ENCODE measurements around the gene NUP35. TPM values are rescaled to one million over a fixed set of nuclear protein-coding genes. Genes with fewer than 3 reads are reported as not detected.

Gene NUP35
- 27.7 and 29.5 TPM in 2 replicates for total RNA-seq (2014; rRNA removed; shearing (Covaris generic))

GRCh38 chr2:183124222-183124956, at the start of gene NUP35:
Gene NUP35, plus strand, starts transcription at chr2:183124443. Its CDS starts 15 bp downstream, at chr2:183124458.
- peak; percentile 87 for DNase-seq (ENCODE audit: low read depth)

- DNase-seq (ENCODE audit: low read depth): no peak
These were observed 46.1 kb upstream of the NUP35 start for GRCh38 chr2:183078163-183078463.

- peak; percentile 93 for DNase-seq (ENCODE audit: low read depth)
These were observed 45.6 kb upstream of the NUP35 start, which contains the start of gene DUSP19 for GRCh38 chr2:183078464-183079138. Gene DUSP19, plus strand, starts transcription at chr2:183078747. Its CDS starts 187 bp downstream, at chr2:183078934.

GRCh38 chr2:183079139-183079775, 45.0 kb upstream of the NUP35 start:
- DNase-seq (ENCODE audit: low read depth): no peak

- DNase-seq (ENCODE audit: low read depth): no peak
These were observed 42.3 kb upstream of the NUP35 start for GRCh38 chr2:183081911-183082310.

GRCh38 chr2:183088061-183088460, 36.2 kb upstream of the NUP35 start:
- no peak for DNase-seq (ENCODE audit: low read depth)

GRCh38 chr2:183089192-183089851, 34.9 kb upstream of the NUP35 start:
- DNase-seq (ENCODE audit: low read depth): no peak

GRCh38 chr2:183091318-183091953, 32.8 kb upstream of the NUP35 start:
- no peak for DNase-seq (ENCODE audit: low read depth)

- no peak for DNase-seq (ENCODE audit: low read depth)
These were observed 32.3 kb upstream of the NUP35 start for GRCh38 chr2:183091954-183092345.

GRCh38 chr2:183093857-183094657, 30.2 kb upstream of the NUP35 start:
- DNase-seq (ENCODE audit: low read depth): peak; percentile 28

- DNase-seq (ENCODE audit: low read depth): peak; percentile 88
These were observed 18.7 kb upstream of the NUP35 start for GRCh38 chr2:183105402-183106134.

GRCh38 chr2:183112577-183112976, 11.7 kb upstream of the NUP35 start:
- DNase-seq (ENCODE audit: low read depth): peak; percentile 26

- no peak for DNase-seq (ENCODE audit: low read depth)
These were observed 10.6 kb upstream of the NUP35 start for GRCh38 chr2:183113630-183114029.

GRCh38 chr2:183117226-183117625, 7.0 kb upstream of the NUP35 start:
- peak; percentile 7 for DNase-seq (ENCODE audit: low read depth)

GRCh38 chr2:183123117-183123958, 905 bp upstream of the NUP35 start:
- no peak for DNase-seq (ENCODE audit: low read depth)

- DNase-seq (ENCODE audit: low read depth): no peak
These were observed 353 bp upstream of the NUP35 start for GRCh38 chr2:183123959-183124221.

GRCh38 chr2:183124957-183125255, 663 bp downstream of the NUP35 start:
- DNase-seq (ENCODE audit: low read depth): no peak

GRCh38 chr2:183125659-183126341, 1.6 kb downstream of the NUP35 start:
- peak; percentile 5 for DNase-seq (ENCODE audit: low read depth)

GRCh38 chr2:183126635-183127034, 2.4 kb downstream of the NUP35 start:
- DNase-seq (ENCODE audit: low read depth): no peak

Data from M059J (cell line).